PC-3 (cell line): ENCODE measurements around the gene PREPL.

ENCODE experiments used
- CTCF ChIP-seq: fragments of 300-600 bp; sonication (generic); conservative IDR thresholded peaks from 2 replicates; pipeline ENCODE4 v1.5.1; 2017; ENCODE audit warnings: antibody characterized with exemption, low read depth, mild to moderate bottlenecking, low read length
- EZH2 ChIP-seq: fragments of 300-600 bp; sonication (generic); IDR thresholded peaks from one replicate; pipeline ENCODE4 v1.6.1; 2017; ENCODE audit warnings: antibody characterized with exemption, mild to moderate bottlenecking, low read length; ENCODE audit not compliant: unreplicated experiment
- EZH2phosphoT487 ChIP-seq: fragments of 300-600 bp; sonication (generic); IDR thresholded peaks from 2 replicates; pipeline ENCODE4 v1.6.1; 2018; ENCODE audit warnings: mild to moderate bottlenecking, antibody characterized with exemption, low read length, borderline replicate concordance

GRCh38 chr2:44315945-44316344, 45.3 kb downstream of the PREPL start:
- TF ChIP-seq CTCF (no peak), EZH2phosphoT487 (no peak), EZH2 (no peak)
